K562 (cell line): ENCODE data around the gene TRAPPC8. TPM values are rescaled to one million over a fixed set of nuclear protein-coding genes. Genes with fewer than 3 reads are reported as not detected.
A peak's percentile ranks its signal among the peaks of the same experiment; 100 is the strongest.

Experiments used
- CAMTA2 ChIP-seq: fragments of 250-450 bp; sonication (Bioruptor Pico); conservative IDR thresholded peaks from 2 replicates; pipeline ENCODE4 v1.5.1; 2022
- DDX20 ChIP-seq: fragments of 450-650 bp; IDR thresholded peaks from 2 replicates; pipeline ENCODE4 v1.6.1; 2016; ENCODE audit warnings: missing genetic modification characterization, low read depth, mild to moderate bottlenecking, missing compliant biosample characterization, moderate library complexity
- E2F3 ChIP-seq: fragments of 250-450 bp; sonication (Bioruptor Pico); IDR thresholded peaks from 2 replicates; pipeline ENCODE4 v1.4.0; 2020; ENCODE audit warnings: mild to moderate bottlenecking
- HMG20B ChIP-seq: fragments of 250-450 bp; sonication (Bioruptor Pico); IDR thresholded peaks from 2 replicates; pipeline ENCODE4 v1.5.0; 2021; ENCODE audit warnings: mild to moderate bottlenecking
- RBFOX2 ChIP-seq: fragments of 200-400 bp; formaldehyde crosslinking; IDR thresholded peaks from 2 replicates; pipeline ENCODE4 v1.6.1; 2017; ENCODE audit warnings: low read depth, mild to moderate bottlenecking, low read length, moderate library complexity
- ZBTB17 ChIP-seq: fragments of 450-650 bp; formaldehyde crosslinking; IDR thresholded peaks from 2 replicates; pipeline ENCODE4 v1.4.0; 2020; ENCODE audit warnings: mild to moderate bottlenecking
- ZBTB7A ChIP-seq: IDR thresholded peaks from 2 replicates; pipeline ENCODE4 v1.6.1; 2011; ENCODE audit warnings: low read depth, mild to moderate bottlenecking, low read length, moderate library complexity, borderline replicate concordance; ENCODE audit not compliant: control insufficient read depth
- ZNF239 ChIP-seq: fragments of 250-450 bp; sonication (Bioruptor Pico); IDR thresholded peaks from 2 replicates; pipeline ENCODE4 v1.4.0; 2020; ENCODE audit warnings: mild to moderate bottlenecking
- ZNF311 ChIP-seq: fragments of 250-450 bp; sonication (Bioruptor Pico); IDR thresholded peaks from 2 replicates; pipeline ENCODE4 v1.4.0; 2020; ENCODE audit warnings: mild to moderate bottlenecking, moderate library complexity
- polyA plus RNA-seq, 8 experiments: library from polyadenylated mRNA; depleted of rRNA in 4 of 8; stranded (reverse) in 5 of 8; unstranded in 3 of 8; fragments of >200 nt; fragmentation: Nextera tagmentation in 2 of 8; fragmentation: Illumina TruSeq in 1 of 8; extraction: Ambion mirVana in 2 of 8; extraction: Trizol in 1 of 8; gene quantifications; 2 replicates each; pipeline versions ENCODE4 v1.2.1 to v1.2.3, GENCODE V29; 2011 to 2014; ENCODE audit warnings: inconsistent platforms in 1 of 8, missing spikeins in 1 of 8
- total RNA-seq, 7 experiments: library from RNA; depleted of rRNA in 6 of 7; stranded (reverse); fragments of >200 nt in 6 of 7; fragmentation: Illumina TruSeq in 2 of 7; extraction: Trizol in 2 of 7; gene quantifications; 2 replicates each; pipeline versions ENCODE4 v1.2.1 to v1.2.3, GENCODE V29; 2011 to 2021; ENCODE audit warnings: low replicate concordance in 1 of 7
- TF ChIP-seq, protein P1 (sequence below): fragments of 200-800 bp; sonication (Bioruptor generic); IDR thresholded peaks from 2 replicates; pipeline ENCODE4 v1.6.1; 2017; ENCODE audit warnings: missing genetic modification characterization, missing compliant biosample characterization
- TF ChIP-seq, protein P2 (sequence below): sonication (generic); formaldehyde crosslinking; IDR thresholded peaks from 2 replicates; pipeline ENCODE4 v1.8.0; 2023; ENCODE audit warnings: missing genetic modification reagents, mild to moderate bottlenecking, borderline replicate concordance
- TF ChIP-seq, protein P3 (sequence below), 2 experiments: fragments of 450-650 bp; formaldehyde crosslinking in 1 of 2; IDR thresholded peaks; 2 replicates each; pipeline versions ENCODE4 v1.4.0 to v1.6.1; 2014 to 2020; ENCODE audit warnings: mild to moderate bottlenecking in 2 of 2, borderline replicate concordance in 1 of 2, low read depth in 1 of 2

Gene TRAPPC8
- total and polyA plus RNA-seq, 9 of the 15 experiments (the other 6 are each of a cell fraction or from before 2014, with no cell fraction given): 20.1 to 111 (median 35.6) TPM

DNA sequence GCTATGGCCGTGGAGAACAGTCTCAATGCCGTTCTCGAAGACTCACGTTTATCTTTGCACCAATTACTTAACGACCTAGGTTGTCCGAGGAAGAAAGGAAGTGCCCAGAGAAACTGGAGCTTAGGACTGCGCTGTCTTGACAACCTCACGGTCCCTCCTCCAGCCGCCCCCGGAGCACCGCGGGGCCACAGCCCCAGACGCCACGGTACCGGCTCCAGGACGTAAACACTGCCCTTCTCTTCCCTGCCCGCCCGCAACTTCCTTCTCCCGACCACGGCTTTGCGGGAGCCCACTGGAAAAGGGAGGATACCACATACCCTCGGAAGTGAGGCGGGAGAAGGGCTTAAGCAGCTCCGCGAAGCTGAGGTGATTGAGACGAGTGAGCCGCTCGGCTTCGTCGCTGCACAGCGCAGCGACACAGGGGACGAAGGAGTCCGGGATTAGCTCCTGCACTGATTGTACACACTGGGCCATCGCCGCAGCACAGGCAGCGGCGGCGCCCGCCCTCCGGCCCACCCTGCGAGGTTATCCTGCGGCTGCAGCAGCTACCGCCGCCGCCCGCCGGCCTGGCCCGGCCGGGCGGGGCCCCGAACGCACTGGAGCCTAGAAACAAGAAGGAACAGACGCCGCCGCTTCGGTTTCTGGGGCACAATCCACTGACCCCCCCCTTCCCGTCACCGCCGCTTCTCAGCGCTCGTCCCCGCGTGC lies 483 bp downstream of the TRAPPC8 start (continued):
- TF ChIP-seq, protein P1, sequence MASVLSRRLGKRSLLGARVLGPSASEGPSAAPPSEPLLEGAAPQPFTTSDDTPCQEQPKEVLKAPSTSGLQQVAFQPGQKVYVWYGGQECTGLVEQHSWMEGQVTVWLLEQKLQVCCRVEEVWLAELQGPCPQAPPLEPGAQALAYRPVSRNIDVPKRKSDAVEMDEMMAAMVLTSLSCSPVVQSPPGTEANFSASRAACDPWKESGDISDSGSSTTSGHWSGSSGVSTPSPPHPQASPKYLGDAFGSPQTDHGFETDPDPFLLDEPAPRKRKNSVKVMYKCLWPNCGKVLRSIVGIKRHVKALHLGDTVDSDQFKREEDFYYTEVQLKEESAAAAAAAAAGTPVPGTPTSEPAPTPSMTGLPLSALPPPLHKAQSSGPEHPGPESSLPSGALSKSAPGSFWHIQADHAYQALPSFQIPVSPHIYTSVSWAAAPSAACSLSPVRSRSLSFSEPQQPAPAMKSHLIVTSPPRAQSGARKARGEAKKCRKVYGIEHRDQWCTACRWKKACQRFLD: no peak
- TF ChIP-seq DDX20 (tag) (no peak), HMG20B (CRISPR knock-in tag) (no peak), ZBTB7A (no peak), CAMTA2 (CRISPR knock-in tag) (no peak), ZNF311 (CRISPR knock-in tag) (no peak), RBFOX2 (no peak), ZNF239 (no peak), ZBTB17 (CRISPR knock-in tag) (no peak), E2F3 (no peak)
- TF ChIP-seq, protein P2, sequence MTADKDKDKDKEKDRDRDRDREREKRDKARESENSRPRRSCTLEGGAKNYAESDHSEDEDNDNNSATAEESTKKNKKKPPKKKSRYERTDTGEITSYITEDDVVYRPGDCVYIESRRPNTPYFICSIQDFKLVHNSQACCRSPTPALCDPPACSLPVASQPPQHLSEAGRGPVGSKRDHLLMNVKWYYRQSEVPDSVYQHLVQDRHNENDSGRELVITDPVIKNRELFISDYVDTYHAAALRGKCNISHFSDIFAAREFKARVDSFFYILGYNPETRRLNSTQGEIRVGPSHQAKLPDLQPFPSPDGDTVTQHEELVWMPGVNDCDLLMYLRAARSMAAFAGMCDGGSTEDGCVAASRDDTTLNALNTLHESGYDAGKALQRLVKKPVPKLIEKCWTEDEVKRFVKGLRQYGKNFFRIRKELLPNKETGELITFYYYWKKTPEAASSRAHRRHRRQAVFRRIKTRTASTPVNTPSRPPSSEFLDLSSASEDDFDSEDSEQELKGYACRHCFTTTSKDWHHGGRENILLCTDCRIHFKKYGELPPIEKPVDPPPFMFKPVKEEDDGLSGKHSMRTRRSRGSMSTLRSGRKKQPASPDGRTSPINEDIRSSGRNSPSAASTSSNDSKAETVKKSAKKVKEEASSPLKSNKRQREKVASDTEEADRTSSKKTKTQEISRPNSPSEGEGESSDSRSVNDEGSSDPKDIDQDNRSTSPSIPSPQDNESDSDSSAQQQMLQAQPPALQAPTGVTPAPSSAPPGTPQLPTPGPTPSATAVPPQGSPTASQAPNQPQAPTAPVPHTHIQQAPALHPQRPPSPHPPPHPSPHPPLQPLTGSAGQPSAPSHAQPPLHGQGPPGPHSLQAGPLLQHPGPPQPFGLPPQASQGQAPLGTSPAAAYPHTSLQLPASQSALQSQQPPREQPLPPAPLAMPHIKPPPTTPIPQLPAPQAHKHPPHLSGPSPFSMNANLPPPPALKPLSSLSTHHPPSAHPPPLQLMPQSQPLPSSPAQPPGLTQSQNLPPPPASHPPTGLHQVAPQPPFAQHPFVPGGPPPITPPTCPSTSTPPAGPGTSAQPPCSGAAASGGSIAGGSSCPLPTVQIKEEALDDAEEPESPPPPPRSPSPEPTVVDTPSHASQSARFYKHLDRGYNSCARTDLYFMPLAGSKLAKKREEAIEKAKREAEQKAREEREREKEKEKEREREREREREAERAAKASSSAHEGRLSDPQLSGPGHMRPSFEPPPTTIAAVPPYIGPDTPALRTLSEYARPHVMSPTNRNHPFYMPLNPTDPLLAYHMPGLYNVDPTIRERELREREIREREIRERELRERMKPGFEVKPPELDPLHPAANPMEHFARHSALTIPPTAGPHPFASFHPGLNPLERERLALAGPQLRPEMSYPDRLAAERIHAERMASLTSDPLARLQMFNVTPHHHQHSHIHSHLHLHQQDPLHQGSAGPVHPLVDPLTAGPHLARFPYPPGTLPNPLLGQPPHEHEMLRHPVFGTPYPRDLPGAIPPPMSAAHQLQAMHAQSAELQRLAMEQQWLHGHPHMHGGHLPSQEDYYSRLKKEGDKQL (CRISPR knock-in tag): no peak
- TF ChIP-seq, protein P3, sequence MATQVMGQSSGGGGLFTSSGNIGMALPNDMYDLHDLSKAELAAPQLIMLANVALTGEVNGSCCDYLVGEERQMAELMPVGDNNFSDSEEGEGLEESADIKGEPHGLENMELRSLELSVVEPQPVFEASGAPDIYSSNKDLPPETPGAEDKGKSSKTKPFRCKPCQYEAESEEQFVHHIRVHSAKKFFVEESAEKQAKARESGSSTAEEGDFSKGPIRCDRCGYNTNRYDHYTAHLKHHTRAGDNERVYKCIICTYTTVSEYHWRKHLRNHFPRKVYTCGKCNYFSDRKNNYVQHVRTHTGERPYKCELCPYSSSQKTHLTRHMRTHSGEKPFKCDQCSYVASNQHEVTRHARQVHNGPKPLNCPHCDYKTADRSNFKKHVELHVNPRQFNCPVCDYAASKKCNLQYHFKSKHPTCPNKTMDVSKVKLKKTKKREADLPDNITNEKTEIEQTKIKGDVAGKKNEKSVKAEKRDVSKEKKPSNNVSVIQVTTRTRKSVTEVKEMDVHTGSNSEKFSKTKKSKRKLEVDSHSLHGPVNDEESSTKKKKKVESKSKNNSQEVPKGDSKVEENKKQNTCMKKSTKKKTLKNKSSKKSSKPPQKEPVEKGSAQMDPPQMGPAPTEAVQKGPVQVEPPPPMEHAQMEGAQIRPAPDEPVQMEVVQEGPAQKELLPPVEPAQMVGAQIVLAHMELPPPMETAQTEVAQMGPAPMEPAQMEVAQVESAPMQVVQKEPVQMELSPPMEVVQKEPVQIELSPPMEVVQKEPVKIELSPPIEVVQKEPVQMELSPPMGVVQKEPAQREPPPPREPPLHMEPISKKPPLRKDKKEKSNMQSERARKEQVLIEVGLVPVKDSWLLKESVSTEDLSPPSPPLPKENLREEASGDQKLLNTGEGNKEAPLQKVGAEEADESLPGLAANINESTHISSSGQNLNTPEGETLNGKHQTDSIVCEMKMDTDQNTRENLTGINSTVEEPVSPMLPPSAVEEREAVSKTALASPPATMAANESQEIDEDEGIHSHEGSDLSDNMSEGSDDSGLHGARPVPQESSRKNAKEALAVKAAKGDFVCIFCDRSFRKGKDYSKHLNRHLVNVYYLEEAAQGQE (IDR thresholded peaks at IDR 0.05; ENCODE audit: borderline replicate concordance): no peak
- TF ChIP-seq, protein P3 (CRISPR knock-in tag; IDR thresholded peaks at IDR 0.05; ENCODE audit: low read depth): 0 out of 2 replicates have a peak, but pooled peaks have one; percentile 21
